MV-4-11 (cell line): Measurements from ENCODE around the gene MARCHF11.

Source experiments
- DNase-seq: peaks from one replicate; lab custom pipeline; 2025; lab: John Stamatoyannopoulos, UW

Gene MARCHF11

GRCh38 chr5:16131878-16132277 is 47.7 kb downstream of the MARCHF11 start:
- DNase-seq, result no peak

GRCh38 chr5:16128944-16129343 is 50.6 kb downstream of the MARCHF11 start:
- no peak for DNase-seq

GRCh38 chr5:16127865-16128544 is 51.6 kb downstream of the MARCHF11 start:
- no peak for DNase-seq

- no peak for DNase-seq
These were observed 59.0 kb downstream of the MARCHF11 start for GRCh38 chr5:16120579-16120978.

- no peak for DNase-seq
These were observed 59.8 kb downstream of the MARCHF11 start for GRCh38 chr5:16119790-16120189.

DNA sequence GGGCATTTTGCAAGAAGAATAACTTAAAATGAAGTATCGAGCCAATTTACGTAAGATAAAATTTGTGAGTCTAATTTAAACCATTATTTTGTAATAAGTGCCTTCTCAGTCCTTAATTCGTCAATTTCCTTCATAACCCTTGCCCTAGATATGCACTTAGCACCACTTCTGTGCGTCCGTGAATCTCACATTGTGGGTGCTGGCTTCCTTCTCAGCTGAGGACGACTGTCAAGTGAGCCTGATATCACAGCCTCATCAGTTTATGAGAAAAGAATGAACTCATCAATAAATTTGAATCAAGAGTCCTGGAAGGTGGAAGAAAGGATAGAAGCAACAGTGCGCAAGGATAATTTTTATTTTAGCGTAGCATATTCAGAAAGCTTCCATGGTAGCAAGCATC is 64.5 kb downstream of the MARCHF11 start:
- no peak for DNase-seq

- DNase-seq, result no peak
These were observed 71.2 kb downstream of the MARCHF11 start for GRCh38 chr5:16108418-16108817.

GRCh38 chr5:16104961-16105360 is 74.6 kb downstream of the MARCHF11 start:
- DNase-seq, result no peak

DNA sequence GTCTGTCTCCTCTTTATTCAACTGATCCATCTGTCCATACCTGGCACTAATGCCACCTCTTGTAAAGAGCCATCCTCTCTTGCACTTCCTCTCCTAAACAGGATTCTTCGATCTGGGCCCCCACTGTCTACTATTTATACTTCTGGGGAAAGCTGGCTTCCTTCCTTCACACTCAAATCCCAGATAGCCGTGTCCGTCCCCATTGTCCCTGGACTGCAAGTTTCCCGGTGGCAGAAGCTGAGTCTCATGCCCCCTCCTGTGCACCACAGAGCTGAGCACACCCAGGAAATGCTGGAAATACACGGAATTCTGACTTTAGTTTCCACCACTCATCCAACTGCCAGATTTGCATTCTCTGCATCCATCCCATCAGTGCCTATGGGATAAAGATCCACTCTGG is 84.0 kb downstream of the MARCHF11 start:
- DNase-seq, result no peak

DNA sequence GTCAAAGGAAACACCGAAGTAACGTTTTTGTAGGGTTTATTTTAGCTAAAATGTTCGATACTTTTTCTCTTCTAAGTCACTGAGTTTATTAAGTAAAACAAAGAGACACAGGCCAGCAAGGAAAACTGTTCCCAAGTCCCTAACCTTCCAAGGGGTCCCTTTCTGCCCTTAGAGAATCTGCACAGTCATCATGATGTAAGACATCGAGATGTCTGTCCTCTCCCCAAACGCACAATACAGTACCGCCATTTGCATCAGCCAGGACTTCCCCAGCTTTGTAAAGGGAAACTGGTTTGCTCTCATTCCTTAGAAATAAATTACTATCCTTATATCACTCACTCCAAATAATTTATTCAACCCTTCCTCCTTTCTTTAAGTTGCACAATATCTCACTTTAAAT is 89.3 kb downstream of the MARCHF11 start:
- no peak for DNase-seq

GRCh38 chr5:16082982-16083381 is 96.6 kb downstream of the MARCHF11 start:
- no peak for DNase-seq

DNA sequence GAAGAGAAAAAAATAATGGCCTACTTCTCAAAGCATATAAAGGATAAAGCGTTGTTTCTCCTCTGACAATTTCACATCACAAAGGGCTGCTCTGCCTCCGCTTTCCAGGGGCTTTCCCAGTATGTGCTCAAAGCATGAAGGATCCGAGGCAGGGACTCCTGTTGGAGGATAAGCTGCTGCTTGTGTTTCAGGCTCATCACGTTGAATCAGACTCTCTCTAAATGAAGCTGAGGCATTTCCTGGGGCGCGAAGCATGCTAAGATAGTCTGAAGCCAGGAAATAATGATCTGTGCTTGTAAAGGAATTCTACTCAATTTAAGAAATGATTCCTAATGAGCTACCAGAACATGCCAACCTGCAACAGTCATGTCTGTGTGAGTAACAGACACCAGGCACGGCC is 97.5 kb downstream of the MARCHF11 start:
- DNase-seq, result no peak

DNA sequence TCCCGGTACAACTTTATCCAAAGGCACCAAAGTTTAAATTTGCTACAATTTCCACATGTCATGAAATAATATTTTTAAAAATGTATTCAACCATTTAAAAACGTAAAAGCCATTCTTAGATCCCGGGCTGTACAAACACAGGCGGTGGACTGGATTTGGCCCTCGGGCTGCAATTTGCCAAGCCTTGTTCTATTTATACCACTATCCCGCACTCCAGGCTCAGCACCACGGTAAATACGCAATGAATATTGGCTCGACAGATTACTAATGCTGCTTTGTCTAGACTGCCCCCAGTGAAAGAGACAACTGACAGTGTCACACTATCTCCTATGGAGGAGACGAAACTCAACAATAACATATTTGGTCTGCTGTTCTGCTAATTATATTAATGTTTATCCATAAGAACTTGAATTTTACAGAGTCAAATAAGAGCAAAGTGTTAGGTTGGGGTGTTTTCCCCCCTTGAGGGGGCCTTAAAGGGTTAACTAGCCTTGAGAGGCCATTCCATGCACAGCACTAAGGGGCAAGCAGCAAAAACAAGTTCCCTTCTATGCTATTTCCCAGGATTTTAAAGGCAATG is 98.1 kb downstream of the MARCHF11 start:
- DNase-seq, result no peak

DNA sequence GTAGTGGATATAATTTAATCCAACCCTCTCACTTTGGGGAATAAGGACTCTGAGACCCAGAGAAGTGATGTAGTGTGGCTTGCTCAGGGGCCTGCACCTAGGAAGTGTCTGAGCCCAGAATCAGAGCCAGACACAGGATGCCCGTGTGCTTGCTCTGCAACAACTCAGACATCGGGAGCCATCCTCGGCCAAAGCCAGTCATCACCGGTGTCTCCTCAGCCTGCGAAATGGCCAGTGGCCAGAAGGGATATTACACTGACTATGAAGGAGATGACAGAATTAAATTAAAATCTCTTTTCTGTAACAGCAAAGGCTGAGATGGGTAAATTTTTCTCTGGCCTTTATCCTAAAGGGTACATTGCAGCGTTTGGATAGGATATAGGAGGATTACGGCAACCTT is 102.9 kb downstream of the MARCHF11 start:
- DNase-seq, result no peak

DNA sequence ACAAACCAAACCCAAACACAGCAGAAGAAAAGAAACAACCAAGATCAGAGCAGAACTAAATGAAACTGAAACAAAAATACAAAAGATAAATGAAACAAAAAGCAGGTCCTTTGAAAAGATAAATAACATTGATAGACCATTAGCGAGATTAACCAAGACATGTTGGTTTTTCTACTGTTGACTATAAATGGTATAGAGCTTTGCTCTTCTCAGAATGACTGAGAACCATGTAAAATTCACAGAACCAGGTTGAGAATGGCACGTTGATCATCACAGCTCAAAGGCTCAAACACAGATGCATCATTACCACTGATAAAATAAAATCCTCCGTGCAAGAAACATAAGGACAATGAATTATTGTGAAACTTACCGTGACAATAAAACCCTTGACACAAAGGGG is 105.2 kb downstream of the MARCHF11 start:
- DNase-seq, result no peak

- no peak for DNase-seq
These were observed 107.0 kb downstream of the MARCHF11 start for GRCh38 chr5:16072616-16073015.

- no peak for DNase-seq
These were observed 112.2 kb downstream of the MARCHF11 start for GRCh38 chr5:16067415-16067814.

DNA sequence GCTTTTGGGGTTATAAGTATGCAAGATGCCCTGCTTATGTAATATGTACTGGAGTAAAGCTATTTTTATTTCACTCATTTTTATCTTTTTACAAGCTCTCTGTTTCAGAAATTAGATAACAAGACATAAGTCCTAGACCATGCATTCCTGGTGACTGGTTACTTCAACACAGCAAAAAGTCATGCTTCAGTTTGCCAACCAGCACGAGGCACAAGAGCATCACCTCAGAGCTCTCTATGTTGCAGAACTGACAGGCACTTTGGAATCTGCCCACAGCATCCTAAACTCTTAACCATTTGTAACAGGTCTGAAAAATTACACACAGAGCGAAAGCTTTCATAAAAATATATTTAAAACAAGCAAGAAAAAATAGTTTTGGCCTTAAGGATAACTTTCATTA is 112.8 kb downstream of the MARCHF11 start:
- no peak for DNase-seq

DNA sequence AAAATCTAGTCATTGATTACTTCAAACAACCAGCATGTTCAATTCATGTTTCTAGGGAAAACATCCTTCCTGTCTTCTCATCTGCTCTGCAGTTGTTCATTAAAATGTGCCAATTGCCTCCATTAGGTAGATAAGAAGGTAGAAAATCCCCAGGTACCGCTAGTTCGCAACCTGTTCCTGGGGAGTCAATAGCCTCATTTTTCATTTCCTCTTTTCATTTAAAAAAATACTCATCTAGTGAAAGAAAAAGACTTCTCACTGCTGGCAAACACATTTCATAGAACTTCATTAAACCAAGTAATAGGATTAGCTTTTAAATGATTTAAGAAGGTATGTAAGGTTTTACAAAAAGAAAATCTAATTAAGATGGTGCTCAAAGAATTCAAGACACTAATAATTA is 113.3 kb downstream of the MARCHF11 start:
- no peak for DNase-seq

DNA sequence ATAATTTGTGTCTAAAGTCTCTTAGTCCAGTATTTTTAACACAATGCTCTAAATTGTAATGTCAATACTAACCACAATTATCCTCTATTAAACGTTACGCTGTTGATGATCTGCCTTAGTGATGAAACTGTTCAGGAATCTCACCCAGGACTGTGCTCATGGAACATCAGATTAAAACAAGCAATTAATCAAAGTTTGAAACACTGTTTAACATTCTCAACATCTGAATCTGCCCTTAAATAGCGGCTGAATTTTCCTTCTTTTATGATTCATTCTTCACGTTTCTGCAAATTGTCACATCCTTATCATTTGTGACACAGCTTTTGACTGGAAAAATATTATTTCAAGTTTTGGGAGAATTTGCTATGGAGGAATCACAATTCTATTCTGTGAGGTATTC is 113.8 kb downstream of the MARCHF11 start:
- no peak for DNase-seq

- DNase-seq, result no peak
These were observed 115.3 kb downstream of the MARCHF11 start for GRCh38 chr5:16064135-16064893.

GRCh38 chr5:16061163-16061562 is 118.4 kb downstream of the MARCHF11 start:
- DNase-seq, result no peak

DNA sequence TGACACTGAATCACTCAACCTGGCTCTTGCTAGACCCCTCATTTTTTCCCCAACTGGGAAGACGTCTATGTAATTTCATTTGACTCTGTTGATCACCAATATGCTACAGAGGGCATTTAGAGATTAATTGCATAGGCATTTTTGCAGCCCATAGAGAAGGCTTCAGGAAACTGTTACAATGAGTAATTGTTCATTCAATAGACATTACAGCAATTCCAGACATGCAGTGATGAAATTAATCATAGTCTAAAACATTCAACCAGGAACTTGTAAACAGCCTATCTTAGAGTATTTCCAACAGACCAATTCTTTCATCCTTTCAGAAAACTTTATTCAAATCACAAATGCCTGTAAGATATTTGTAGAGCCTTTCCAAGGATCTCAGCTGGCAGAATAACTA is 122.3 kb downstream of the MARCHF11 start:
- DNase-seq, result no peak
